ENCODE measurements around the gene FOXA3.

Gene FOXA3

DNA sequence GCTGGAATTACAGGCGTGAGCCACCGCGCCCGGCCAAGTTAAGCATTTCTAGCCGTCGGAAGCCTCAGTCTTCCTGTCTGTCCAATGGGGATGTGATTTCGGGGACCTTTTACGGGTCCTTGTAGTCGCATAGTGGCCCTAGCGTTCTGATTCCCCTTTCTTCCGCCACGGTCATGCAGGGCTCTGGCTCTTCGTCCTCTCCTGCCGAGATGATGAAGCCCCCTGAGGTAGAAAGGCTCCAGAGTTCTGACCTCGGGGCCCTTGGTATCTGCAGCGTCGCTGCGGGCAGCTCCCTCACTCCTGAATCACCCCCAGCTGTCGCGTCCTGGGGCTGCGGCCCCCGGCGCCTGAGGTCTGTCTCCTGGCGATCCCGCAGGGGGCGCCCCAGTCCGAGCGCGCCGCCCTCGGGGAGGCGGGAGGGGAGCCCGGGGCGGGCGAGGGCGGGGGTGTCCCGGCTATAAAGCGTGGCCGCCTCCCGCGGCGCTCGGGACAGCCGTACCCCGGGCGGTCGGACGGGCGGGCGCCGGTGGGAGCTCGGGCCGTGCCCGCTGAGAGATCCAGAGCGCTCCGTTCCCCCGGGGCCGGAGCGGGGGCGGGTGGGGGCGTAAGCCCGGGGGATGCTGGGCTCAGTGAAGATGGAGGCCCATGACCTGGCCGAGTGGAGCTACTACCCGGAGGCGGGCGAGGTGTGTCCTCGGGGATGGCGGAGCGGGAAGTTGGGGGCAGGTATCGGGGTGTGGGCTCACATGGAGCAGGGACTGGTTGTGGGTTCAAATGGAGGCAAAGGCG, at the start of gene FOXA3:
Gene FOXA3 (plus strand): TSS at position 487 of the 789 bp plus-strand sequence. CDS start 131 bp downstream, at position 618.
- DNase-seq, result no peak

GRCh38 chr19:45814851-45815480, 49.2 kb upstream of the FOXA3 start, which contains the start of gene RSPH6A:
Gene RSPH6A, minus strand, starts transcription at chr19:45815308. Its CDS starts 132 bp downstream, at chr19:45815176.
- no peak for DNase-seq

- DNase-seq, result no peak
Observed at GRCh38 chr19:45815481-45816216, 48.5 kb upstream of the FOXA3 start.

DNA sequence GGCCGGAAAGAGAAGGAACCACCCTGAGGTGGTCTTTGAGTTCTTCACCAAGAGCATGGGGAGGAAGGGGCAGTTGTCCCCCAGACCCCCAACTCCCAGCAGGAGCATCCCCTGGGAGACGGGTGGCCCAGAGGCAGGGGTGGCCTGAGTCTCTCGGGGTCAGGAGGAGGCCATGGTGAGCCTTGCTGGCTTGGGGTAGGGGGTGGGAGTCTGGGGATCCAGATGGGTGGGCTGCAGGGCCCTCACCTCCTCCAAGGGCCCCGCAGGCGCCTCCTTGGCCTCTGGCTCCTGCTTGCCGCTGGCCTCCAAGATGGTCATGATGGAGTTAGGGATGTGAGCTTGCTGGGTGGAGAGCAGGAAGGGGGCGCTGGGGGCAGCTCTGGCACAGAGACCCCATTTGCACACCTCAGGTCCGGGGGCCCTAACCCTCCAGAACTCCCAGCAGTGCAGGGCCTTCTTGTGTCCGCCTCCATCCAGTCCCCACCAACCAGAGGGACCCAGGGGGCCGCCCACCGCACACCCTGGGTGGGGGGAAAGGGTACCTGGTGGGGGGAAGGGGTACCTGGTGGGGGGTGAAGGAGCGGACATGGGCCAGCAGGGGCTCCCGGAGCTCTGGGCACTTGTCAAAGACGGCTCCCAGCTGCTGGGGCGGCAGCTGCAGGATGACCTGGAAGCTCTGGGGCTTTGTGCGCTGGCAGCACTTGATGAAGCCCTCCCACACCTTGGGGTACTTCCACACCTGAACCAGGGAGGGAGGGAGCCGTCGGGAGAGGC, 47.7 kb upstream of the FOXA3 start:
- no peak for DNase-seq

DNA sequence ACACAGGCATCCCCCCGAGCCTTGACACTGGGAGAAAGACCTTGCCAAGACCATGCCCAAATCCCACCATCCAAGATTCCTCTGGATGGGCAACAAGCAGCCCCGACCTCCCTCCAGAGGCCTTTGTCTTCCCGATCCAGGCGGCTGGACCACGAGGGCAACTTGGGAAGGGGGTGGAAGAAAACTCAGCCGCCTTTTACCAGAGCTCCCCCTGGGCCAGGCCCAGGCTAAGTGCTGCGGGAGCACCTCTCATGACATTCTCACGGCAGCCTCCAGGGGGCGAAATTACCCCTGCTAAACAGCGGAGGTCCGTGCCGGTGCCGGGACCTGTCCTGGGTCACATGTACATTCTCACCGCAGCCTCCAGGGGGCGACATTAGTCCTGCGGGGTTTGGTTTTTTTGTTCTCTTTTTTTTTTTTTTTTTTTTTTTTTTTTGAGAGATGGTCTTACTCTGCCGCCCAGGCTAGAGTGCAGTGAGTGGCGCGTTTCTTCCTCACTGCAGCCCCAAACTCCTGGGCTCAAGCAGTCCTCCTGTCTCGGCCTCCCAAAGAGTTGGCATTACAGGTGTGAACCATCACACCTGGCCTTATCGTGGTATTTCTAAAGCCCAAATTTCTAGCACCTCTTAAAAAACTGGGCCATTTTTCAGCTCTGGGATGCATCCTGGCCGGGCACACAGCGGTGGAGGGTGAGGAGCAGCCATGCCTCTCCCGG, 47.0 kb upstream of the FOXA3 start:
- DNase-seq, result peak; percentile 76

- peak; percentile 33 for DNase-seq
Observed at GRCh38 chr19:45817725-45818301, 46.3 kb upstream of the FOXA3 start.

- DNase-seq, result no peak
Observed at GRCh38 chr19:45819769-45820168, 44.4 kb upstream of the FOXA3 start.

DNA sequence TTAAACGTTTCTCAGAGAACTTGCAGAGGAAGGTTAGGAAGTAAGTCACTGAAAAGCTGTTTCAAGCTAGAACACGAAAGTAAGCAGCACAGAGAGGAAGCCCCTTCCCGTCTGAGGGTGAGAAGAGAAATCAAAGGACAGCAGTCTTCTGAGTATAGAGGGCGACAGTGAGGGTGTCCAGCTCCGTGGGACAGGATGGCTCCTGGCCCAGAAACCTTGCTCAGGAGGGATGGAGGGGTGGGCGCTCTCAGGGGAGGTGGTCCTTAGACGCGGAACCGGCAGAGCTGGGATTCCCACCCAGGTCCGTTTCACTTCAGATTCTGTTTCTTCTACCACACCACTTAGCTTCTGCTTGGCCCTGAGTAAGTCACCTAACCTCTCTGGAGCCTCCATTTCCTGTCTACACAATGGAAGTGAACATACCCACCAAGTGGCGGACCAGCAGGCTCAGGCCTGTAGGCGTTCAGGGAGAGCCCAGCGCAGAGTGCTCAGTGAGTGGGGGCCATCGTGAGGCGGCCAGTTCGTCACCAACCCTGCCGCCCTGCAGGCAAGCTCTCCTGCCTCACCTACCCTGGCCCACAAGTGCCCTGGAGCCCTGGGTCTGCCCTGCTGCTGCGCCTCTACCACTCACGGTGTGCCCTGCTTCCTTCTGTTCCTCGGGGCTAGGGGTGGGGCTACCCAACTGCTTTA, 43.6 kb upstream of the FOXA3 start:
- no peak for DNase-seq

DNA sequence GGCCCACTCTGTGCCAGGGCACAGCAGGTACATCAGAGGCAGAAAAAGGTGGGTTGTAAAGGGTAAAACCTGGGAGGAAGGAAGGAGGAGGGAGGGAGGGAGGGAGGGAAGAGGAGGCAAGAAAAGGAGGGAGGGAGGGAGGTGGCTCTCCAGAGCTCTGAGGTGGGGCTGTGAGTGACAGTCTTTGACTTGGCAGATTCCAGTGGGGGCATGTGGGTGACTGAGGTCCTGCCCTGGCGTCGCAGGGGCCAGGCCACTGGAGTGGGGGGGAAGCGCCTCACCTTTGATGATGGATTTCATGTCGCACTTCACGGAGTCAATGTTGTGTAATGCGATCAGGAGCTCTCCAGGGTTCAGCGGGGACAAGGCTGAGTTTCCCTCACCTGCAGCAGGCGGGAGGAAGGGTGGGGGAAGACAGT, 43.0 kb upstream of the FOXA3 start:
- DNase-seq, result no peak

DNA sequence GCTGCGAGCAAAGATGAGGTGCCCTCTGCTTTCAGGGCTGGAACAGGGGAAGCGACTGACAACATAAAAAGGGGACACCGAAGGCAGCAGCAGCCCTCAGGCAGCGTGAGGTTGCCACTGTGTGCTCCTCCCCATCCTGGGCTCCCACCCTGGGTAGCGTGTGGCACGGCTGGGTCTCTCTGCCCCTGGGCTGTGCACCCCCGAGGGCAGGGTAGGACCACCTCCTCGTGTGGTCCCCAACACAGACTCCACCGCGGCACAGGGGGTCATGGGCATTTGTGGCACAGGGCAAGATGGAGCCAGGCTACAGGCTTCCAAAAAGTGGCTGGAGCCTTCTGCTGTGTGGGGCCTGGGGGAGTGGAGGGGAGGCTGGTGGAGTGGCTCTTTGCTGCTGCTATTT, 42.6 kb upstream of the FOXA3 start:
- no peak for DNase-seq

- DNase-seq, result no peak
Observed at GRCh38 chr19:45822716-45823115, 41.4 kb upstream of the FOXA3 start.

DNA sequence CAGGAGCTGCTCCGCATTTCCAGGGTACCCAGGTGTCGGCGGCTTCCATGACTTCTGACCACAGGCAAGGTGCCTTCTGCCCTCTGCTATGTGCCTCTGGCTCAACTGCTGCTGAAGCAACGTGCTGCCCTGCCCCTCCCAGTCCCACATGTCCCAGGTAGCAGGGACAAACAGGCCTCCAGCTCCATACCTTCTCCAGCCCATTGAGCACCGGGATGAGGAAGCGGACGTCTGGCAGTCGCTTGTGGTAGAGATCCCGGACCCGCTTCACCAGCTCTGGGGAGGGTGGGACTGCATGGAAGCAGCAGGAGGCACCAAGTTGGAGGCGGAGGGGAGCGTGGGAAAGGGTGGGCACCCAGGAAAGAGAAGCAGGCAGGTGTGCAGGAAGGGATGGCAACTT, 40.9 kb upstream of the FOXA3 start:
- DNase-seq, result no peak

GRCh38 chr19:45824041-45824471, 40.1 kb upstream of the FOXA3 start:
- DNase-seq, result peak; percentile 61

- DNase-seq, result no peak
Observed at GRCh38 chr19:45824531-45825262, 39.4 kb upstream of the FOXA3 start.

GRCh38 chr19:45825263-45825605, 38.9 kb upstream of the FOXA3 start:
- no peak for DNase-seq

DNA sequence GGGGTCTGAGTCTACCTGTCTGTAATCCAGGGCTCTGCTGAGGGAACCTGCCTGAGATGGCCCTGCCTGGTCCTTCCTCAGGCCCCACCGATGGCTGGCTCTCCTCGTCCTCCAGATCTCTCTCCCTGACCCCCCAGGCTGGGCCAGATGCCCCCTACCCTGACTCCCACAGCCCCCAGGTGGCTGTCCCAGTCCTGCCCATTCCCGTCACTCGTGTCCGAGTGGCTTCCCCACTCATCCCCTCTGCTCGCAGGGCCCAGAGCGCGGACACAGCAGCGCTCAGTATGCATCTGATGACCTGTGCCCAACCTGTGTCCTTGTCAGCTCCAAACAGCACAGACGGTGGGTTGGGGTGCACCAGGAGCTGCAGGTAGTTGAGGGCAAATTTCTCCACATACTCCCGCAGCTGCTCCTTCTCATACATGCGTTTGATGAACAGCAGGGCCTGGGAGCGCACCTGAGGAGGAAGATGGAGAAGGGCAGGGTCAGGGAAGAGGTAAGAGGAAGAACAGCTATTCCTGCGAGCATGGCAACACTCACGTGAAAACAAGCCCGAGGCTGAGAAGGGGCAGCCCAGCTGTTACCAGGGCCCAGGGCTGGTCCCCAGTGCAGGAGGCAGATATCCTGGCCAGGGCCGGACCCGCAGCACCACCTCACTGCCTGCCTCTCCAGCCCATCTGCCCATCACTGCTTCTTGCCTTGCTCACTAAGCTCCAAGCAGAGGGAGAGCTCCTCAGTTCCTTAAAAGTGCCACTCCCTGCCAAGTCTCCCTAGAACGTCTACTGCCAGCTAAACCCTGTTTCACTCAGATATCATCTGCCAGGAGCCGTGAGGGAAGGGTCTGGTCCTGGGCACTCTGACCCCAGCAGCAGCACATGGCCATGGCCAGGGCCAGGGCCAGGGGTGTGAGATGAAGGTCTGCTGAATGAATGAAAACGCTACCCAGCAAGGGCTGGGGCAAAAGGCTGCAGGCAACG, 37.9 kb upstream of the FOXA3 start:
- DNase-seq, result no peak

DNA sequence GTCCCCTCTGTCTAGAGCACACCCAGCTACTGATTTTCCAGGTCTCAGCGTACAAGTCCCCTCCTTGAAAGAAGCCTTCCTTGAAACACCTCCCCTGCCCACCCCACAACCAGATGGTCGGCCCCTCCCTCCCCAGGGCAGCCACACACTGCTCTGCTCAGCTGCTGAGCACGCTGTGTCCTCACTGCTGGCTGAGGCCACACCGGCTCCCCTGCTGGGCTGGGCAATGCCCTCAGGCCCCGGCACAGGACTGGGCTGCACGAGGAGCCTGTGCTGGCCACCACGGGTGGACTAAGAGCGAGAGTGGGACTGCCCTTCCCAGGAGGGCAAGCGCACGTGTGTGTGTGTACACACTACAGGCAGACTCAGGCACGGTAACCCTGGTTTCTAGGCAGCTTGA, 37.2 kb upstream of the FOXA3 start:
- DNase-seq, result no peak

DNA sequence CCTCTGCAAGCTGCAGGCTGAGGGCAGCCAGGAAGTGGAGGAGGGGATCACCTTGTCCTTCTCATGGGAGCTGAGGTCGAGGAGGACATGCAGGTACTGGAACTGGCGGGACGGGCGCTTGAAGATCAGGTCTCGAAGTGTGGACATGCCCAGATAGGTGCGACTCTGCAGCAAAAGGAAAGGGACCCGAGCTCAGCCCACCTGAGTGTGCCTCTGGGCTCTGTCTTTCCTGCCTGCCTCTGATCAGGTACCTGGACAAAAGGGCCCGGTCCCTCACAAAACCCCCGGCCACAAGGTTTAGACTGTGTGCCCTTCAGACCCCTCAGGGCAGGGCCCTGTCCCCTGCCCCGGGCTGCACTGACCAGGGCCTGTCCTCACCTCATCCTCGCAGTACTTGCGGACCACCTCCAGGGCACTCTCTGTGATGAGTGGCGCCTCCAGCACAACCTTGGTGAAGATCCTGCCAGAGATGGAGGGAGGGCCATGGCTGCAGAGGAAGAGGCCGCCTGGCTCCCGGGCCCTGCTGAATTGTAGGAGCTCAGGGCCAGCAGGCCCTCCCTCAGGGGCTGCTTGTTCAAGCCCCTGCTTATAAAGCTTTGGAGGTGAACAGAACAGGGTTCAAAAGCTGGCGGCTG, 36.5 kb upstream of the FOXA3 start:
- DNase-seq, result no peak

DNA sequence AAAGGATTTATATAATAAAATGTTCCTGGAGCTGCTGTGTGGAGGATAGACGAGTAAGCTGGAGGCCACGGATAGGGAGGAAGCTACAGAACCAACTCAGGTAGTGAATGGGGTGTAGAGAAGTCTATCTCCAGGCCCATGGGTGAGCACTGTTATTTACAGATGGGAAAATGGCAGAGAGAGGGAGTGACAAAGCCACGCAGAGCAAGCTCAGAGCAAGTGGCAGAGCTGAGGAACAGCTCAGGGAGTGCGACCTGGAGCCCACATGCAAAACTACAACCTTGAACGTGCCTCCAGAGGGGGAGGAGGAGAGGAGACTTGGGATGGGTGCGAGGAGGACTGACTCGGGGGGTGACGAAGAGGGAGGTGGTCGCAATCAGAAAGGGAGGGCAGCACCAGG, 35.6 kb upstream of the FOXA3 start:
- DNase-seq, result no peak
